ENCODE results near the gene FUS.
"Not testable (repeated sequence)": the region's sequence is repeated elsewhere in the genome, so short reads cannot be mapped to it uniquely, and the experiment has no call there.

FUS gene

DNA sequence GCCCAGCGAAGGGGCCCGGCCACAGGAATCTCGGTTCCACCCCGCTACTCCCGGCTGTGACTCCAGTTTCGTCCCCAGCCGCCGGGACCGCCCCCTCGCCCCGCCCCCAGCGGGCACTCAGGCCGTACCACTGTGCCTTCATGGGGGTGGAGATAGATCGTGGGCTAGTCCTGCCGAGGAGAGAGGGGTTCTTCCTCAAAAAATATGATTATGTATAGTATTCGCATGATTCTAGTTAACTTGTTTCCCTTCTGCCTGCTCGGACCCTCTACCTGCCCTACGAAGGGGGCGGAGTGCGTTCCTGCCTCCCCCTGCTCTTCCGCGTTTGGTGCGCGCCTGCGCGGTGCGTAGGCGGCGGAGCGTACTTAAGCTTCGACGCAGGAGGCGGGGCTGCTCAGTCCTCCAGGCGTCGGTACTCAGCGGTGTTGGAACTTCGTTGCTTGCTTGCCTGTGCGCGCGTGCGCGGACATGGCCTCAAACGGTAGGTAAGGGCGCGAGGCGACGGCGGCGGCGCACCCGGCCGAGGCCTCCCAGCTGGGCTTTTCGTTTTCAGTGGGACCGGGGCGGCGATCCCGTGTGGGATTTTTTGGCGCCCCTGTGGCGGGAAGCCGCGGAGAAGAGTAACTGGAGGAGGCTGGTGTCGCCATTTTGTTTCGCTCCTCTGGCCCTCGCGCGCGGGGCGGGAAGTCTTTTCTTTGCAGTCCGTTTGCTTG lies at the start of gene FUS:
Gene FUS, plus strand, starts transcription at position 393 of the 713 bp plus-strand sequence. Its CDS starts 76 bp downstream, at position 469.
- no peak for FAIRE-seq

DNA sequence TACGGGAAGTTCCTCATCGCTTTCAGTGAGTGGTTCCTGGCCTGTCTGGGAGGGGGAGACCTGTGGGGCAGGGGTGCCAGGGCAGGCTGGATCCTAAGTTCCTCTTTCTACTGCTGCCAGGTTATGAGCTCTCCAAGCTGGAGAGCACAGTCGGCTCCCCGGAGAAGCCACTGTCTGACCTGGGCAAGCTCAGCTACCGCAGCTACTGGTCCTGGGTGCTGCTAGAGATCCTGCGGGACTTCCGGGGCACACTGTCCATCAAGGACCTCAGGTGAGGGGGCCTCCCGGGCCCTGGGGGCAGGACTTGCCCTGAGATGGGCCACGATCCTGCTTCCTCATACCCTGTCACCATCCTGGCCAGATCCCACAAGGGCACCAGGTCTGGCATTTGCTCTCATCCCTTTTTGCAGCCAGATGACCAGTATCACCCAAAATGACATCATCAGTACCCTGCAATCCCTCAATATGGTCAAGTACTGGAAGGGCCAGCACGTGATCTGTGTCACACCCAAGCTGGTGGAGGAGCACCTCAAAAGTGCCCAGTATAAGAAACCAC lies 49.5 kb upstream of the FUS start:
- FAIRE-seq = no peak

DNA sequence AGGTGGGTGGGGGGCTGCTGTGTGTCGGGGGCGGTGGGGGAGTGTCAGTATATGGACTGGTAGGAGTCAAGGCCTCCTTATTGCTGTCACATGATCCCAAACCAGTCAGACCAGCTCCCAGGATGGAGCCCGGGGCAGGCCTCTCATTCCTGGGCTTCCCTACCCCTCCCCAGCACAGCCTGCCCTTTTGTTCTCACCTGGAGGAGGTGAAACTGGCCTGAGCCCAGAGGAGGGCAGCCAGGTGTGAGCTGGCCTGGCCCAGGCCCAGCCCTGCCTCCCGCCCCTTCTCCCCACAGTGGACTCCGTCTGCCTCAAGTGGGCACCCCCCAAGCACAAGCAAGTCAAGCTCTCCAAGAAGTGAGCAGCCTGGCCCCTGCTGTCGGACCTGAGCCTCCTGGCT lies 49.0 kb upstream of the FUS start:
- no peak for FAIRE-seq

DNA sequence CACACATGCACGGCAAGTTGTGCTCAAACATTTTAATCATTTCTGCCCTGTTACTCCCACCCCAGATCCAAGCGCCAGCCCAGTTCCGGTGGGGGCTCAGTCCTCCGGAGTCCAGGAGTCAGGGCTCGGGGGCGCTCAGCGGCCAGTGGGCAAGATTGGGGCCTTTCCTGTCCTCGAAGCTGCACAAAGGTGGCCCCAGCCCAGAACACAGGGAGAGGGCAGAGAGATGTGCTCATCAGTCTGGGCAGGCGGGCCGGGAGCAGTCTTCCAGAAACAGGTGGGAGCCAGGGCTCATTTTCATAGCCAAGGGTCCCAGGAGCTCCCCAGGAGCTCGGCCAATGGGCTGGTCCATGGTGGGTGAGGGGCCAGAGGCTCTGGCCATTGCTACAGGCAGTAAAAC lies 48.5 kb upstream of the FUS start:
- no peak for FAIRE-seq

DNA sequence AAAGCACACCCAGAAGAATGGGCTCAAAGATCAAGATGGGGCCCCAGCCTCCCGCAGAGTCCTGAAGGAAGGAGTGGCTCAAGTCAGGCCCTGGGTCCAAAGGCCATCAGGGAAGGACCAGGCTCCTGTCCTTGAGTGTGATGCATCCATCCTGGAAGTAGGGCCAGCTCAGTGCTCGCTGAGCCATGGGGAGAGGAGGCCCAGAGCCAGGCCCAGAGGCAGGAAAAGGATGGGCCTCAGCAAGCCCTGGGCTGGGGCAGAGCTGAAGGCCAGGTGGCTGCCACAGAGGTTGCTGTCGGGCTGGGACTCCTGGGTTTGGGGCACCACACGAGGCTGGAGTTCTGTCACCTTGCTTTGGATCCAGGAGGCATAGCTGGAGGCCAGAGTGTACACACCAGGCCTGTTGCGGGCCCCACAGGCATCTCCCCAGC lies 48.1 kb upstream of the FUS start:
- no peak for FAIRE-seq

DNA sequence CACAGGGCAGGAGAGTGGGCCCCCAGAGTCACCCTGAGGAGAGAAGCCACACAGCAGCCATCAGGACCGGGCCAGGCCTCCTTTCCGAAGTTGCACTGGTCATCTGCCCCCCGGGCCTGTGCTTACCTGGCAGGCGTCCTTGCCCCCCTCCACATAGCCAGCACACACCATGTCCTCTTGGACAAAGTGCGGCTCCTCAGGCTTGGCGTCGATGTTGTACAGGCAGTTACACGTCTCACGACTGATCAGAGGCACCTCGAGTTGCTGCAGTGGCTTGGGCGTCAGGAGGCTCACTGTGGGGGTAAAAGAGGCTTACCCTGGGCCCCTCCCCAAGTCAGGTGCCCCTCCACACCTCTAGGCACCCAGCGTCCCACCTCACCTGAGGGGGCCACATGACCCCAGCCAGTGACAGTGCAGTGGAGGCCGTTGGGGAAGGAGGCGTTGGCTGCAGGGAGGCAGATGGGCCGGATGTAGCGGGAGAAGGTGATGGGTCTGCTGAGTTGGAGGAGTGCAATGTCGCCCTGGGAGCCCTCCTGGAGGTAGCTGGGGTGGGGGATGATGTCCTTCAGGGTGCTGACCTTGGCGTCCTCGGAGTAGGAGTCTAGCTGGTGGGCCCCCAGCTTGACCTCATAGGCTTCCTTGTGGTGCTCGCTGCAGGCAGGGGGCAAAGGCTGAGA lies 47.5 kb upstream of the FUS start:
- no peak for FAIRE-seq

DNA sequence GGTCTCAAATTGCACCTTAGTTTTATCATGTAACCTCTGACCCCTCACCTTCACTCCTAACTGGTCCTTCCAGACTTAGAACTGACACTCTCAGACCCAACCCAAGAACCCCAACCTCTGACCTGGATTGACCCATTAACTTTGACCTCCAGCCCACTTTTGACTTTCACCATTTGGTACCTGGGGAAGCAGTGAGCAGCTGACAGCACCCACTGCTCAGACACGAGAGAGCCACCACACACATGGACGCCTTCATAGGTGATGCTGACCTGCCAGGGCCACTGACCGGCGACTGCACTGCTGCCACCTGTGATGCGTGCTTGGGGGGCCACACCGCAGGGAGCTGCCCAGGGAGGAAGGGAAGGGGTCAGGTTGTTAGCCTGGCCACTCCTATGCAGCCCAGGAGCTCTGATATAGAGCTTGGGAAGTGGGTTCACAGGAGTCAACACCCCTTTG lies 46.9 kb upstream of the FUS start:
- FAIRE-seq = no peak

DNA sequence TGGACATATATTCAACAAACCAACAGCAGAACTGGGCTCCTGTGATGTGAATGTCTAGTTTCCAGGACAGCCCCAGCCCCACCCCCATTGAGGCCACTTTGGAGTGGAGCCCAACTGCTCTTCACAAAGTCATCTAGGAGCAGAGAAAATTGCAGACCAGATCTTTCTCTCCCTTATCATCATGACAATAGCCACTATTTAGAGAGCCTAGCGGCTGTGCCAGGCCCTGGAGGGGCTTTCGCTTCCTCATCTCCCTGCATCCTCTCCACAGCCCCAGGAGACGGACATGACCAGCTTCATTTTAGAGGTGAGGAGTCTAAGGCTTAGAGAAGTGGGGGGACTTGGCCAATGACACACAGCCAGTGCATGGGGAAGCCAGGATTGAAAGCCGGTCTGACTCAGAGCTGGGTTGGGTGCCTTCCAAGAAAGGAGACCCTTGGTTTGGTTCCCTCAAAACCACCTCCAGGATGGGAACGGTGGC lies 45.8 kb upstream of the FUS start:
- FAIRE-seq = no peak

DNA sequence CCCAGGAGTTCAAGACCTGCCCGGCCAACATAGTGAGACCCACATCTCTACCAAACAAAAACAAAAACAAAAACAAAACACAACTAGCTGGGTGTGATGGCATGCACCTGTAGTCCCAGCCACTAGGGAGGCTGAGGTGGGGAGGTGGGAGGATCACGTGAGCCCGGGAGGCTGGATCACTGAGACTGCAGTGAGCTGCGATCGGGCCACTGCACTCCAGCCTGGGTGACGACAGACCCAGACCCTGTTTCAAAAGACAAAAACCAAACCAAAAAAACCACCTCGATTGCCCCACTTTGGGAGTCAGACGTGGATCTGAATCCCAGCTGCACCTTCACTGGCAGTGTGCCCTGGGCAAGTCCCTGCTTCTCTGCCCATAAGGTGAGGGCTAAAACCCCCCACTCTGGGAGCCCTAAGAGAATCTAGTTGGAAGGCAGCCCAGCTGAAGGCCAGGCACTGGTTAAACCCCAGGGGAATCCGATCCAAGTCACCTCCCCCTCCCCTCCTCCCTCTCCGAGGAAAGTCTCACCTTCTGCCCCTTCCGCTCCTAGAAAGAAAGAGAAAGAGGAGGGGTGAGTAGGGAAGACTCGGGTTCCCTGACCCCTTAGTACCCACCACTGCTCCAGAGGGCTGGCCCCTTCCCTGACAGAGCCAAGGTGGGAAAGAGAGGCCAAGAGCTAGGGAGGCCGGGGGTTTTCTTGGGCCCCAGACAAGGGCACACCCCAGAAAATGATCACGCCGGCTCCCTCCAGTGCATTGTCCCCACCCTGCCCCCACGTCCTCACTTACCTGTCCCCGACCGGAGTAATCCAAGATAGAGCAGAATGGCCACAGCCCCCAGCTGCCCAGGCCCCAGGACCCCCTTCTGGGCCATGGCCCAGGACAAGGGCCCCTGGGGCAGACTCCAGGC lies 45.1 kb upstream of the FUS start:
- FAIRE-seq = no peak

DNA sequence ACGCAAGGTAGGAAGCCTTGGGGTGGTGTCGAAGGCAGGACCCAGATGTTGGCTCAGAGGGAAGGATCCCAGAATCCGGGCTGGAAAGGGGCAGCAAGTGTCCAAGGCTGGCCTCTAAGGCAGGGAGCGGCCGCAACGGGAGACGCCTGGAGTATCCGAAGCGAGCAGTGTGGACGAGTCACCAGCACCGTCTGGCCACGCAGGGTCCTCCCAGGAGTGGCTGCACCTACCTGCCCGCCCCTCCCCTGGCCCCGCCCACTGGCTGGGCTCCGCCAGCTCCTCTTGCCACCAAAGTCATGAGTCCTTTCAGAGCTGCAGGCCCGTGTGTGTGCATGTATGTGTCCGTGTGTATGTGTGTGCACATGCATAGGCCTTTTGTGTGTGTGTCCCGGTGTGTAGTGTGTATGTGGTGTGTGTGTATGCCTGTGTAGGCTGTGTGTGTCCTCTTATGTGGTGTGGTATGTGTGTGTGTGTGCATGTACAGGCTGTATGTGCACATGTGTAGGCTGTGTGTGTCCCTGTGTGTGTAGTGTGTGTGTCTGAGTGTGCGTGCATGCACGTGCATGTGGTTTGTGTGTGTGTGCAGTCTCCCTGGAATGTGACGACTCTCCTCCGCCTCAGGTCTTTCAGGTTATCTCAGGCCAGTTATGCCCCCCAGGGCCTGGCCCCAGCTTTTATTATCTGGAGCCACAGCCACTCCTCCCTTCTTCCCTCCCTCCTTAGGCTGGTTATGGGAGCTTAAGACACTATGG lies 44.2 kb upstream of the FUS start, which contains the start of gene PRSS8:
Gene PRSS8, minus strand, starts transcription at position 193 of the 752 bp plus-strand sequence. CDS start 229 bp downstream, outside the sequence.
- no peak for FAIRE-seq

DNA sequence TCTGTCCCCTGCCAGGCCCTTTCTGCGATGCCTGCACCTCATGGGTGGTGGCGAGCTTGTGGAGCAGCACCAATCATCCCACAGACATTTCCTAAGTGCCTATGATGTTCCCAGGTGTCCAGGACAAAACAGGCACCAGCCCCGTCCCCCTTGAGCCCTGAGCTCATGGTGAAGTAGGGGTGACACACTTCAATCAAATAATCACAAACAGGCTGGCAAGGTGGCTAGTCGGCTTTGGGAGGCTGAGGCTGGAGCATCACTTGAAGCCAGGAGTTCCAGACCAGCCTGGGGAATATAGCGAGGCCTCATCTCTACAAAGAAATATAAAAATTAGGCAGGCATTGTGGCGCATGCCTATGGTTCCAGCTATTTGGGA lies 43.7 kb upstream of the FUS start:
- FAIRE-seq = no peak

DNA sequence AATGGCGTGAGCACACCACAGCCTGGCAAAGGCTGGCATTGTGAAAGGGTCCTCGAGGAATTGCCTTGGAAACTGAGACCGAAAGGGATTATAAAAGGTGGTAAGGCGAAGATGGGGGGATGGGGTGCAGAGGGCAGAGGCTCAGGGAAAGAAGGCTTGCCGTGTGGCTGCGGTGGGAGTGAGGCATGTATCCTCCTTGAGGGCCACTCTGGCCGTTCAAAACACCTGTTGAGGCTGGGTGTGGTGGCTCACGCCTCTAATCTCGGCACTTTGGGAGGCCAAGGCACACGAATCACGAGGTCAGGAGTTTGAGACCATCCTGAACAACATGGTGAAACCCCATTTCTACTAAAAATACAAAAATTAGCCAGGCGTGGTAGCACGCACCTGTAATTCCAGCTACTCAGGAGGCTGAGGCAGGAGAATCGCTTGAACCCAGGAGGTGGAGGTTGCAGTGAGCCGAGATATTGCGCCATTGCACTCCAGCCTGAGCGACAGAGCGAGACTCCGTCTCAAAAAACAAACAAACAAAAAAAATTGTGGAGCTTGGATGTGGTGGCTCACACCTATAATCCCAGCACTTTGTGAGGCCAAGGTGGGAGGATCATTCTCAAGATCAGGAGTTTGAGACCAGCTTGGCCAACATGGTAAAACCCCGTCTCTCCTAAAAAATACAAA lies 43.0 kb upstream of the FUS start:
- FAIRE-seq = not testable (repeated sequence)

DNA sequence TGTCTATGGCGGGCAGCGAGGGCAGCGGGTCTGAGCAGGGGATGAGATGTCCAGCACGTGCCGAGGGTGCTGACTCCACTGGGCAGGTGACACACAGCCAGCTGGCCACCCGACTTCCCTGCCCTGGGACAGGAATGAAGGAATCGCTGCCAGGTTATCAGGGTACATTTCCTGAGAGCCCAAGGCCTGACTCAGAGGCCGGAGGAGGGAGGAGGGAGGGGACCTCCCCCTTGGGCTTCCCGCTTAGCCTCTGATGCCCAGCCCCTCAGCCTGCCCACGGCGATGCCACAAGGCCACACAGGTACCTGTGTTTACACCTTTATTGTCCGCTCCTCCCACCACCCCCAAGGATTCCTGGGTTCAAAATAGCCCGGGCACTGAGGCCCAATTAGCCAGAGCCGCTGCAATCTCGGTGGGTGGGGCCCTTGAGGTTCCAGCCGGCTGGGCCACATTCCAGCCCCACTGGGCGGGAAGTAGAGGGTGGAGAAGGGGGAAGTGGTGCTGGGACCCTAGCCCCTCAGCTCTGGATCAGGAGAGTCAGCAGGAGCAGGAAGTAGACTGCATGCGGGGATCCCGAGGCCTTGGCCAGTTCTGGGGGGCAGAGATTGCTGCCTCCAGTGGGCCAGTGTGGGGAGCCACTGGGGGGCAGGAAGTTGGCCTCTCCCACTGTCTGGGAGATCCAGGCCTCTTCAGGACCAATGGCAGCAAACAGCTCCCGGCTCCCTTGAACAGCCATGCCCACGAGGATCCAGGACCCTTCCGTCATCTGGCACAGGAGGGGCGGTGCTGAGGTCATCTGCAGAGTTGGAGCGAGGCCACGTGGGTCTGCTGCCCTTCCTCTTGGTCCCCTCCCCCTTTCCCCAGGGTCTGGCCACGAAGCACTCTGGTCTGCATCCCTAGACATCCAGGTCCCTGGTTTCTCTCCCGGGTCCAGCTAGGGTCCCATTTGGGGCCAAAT lies 41.0 kb upstream of the FUS start:
- FAIRE-seq = no peak

DNA sequence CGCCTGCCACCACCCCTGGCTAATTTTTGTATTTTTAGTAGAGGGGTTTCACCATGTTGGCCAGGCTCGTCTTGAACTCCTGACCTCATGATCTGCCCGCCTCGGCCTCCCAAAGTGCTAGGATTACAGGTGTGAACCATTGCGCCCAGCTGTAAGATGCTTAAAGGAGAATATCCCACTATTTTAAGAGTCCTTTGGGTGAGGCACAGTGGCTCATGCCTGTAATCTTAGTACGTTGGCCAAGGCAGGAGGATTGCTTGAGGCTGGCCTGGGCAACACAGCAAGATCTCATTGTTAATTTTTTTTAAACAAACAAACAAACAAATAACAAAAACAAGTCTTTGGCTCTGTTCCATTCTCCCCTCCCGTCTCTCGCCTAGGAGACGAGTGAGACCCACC lies 38.9 kb upstream of the FUS start:
- FAIRE-seq = not testable (repeated sequence)

DNA sequence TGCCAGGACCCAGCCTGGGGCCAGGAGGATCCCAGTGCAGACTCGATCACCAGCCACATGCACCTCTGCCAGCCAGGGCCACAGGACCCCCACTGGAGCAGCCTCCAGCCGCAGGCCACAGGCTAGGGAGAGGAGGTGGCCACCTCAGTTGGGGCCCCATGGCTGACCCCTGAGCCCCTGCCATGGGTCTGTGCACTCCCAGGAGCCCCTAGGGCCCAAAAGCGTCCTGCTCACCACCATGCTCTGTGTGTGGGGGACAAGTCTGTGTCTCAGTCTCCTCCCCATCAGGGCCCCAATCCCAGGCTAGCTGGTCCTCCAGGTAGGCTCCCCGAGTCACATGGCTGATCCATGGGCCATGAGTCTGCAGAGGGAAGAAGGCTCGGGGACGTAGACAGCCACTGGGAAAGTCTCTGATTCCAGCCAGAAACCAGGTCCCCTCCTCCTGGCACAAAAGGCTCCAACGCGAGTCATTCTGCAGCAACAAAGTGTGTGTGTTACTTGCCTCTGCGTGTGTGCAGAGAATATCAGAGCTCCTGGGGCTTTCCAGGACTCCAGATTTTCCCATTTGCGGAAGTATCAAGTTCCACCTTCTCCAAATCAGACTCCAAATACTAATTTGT lies 38.3 kb upstream of the FUS start:
- no peak for FAIRE-seq

DNA sequence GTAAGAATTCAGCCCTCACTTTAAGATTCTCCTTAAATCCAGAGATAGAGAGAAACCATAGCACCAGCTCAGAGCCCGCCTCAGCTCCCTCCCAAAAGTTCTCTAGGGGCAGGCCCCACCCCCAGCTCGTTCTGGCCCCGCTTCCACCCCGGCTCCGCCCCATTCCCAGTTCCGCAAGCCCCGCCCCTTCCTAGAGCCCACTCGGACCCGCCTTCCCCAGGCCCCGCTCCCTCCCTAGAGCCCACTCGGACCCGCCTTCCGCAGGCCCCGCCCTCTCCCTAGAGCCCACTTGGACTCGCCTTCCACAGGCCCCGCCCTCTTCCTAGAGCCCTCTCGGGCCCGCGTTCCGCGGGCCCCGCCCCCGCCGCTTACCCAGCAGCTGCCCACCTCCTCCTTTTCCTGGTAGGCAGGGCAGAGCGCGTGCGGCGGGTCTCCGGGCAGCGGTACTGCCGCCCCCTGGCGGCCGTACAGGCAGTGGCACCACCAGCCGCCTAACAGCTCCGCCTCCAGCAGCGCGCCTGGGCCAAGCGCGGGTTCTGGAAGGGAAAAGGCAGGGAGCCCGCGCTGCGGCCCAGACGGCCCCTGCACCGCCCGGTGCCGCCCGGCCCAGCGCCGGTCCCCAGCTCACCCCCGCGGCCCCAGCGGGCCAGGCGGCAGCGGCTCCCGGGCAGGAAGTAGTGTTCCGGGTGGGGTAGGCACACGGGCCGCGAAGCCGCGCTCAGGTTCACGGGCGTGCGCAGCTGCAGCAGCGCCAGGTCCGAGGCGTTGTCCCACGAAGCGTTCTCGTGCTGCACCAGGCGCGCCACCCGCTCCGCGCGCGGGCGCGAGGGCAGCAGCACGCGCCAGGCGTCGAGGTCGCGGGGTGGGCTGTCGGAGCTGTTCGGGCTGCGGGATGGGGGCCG lies 37.6 kb upstream of the FUS start:
- peak; percentile 95 for FAIRE-seq

DNA sequence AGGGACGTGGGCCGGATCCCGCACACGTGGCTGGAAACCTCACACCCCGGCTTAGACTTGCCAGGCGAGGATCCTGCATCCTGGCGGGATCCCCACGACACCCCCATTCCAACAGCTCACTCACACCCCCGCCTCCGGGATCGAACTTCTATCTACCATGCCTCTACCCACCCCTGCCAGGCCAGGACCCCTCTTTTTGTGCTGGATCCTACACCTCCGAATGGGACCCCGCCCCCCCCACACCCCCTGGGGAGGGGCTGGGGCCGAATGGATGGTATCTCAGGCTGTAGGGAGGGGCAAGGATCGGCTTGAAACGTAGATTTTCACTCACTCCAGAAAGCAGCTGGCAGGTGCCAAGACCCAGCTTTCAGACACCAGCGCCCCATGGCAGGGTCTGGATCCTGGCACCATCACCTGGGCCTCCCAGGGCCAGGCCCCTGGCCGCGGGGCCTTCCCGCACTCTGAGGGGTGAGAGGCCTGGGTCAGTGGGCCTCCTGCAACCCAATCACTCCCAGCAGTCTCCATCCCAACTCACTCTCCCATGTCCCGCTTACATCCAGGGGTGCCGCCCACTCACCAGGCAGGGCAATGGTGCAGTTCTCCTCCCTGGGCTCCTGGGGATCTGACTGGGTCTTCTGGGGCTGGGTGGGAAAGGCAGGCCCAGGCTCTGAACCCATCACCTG lies 36.8 kb upstream of the FUS start:
- FAIRE-seq = no peak

DNA sequence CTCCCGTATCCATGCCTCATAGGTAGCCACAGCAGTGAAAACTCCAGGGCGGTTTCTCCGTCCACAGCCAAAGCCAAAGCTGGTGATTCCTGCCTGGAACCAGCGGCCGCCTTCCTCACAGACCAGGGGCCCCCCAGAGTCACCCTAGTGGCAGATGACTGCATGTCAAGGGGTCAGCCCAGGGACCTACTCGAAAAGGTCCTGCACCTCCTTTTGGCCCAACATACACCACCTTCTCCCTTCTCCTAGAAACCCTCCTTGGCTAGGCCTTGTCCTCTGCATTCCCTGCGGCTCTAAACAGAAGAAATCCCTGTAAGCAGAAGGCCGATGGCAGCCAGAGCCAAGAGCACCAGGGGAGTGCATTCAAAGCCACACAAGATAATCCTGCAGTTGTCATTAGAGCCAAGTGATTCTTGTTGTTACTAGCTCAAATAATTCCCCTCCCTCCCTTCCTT lies 36.2 kb upstream of the FUS start:
- FAIRE-seq = no peak

Measured in A204.1 (cell line).